Prostate gland (tissue), 2 donors: ENCODE results near the gene SLC35F3.

Experiments used
- POLR2A ChIP-seq: fragments of 450-650 bp; IDR thresholded peaks from one replicate; pipeline ENCODE4 v1.6.1; 2016; ENCODE audit warnings: antibody characterized with exemption, mild to moderate bottlenecking
- POLR2AphosphoS5 ChIP-seq: sonication (generic); formaldehyde crosslinking; IDR thresholded peaks from one replicate; pipeline ENCODE4 v1.6.1; 2017; ENCODE audit warnings: antibody characterized with exemption
- TF ChIP-seq, protein P1 (sequence below), 4 experiments: fragments of 200-600 bp in 2 of 4; fragments of 450-650 bp in 2 of 4; sonication (generic) in 2 of 4; IDR thresholded peaks; 1 replicate in 3 of 4; 2 replicates in 1 of 4; pipeline ENCODE4 v1.5.1; 2016 to 2019; ENCODE audit warnings: antibody characterized with exemption in 4 of 4, mild to moderate bottlenecking in 2 of 4, moderate library complexity in 2 of 4

DNA sequence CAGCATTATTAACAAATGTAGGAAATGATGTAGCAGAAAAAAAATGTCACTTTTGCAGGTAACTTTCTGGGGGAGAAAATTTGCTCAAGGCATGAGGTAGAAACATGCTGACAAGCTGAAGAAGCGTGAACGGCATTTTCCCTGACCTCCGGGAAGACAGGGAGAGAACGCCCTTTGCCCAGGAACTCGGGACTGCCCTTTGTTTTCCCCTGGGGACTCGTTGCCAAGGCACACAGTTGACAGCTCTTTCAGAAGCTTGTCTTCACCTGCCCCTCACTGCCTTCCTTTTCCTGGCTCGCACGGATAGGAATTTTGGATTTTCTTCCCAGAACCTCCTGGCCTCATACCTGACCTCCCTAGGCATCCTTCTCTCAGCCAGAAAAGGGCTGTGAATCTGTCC, 416.1 kb downstream of the SLC35F3 start:
- TF ChIP-seq, protein P1, sequence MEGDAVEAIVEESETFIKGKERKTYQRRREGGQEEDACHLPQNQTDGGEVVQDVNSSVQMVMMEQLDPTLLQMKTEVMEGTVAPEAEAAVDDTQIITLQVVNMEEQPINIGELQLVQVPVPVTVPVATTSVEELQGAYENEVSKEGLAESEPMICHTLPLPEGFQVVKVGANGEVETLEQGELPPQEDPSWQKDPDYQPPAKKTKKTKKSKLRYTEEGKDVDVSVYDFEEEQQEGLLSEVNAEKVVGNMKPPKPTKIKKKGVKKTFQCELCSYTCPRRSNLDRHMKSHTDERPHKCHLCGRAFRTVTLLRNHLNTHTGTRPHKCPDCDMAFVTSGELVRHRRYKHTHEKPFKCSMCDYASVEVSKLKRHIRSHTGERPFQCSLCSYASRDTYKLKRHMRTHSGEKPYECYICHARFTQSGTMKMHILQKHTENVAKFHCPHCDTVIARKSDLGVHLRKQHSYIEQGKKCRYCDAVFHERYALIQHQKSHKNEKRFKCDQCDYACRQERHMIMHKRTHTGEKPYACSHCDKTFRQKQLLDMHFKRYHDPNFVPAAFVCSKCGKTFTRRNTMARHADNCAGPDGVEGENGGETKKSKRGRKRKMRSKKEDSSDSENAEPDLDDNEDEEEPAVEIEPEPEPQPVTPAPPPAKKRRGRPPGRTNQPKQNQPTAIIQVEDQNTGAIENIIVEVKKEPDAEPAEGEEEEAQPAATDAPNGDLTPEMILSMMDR (IDR thresholded peaks at IDR 0.05): no peak
- no peak for TF ChIP-seq POLR2A
- TF ChIP-seq POLR2AphosphoS5: no peak
